Body of pancreas (tissue), 4 donors: ENCODE results near the gene ANKIB1. TPM values are rescaled to one million over a fixed set of nuclear protein-coding genes. Genes with fewer than 3 reads are reported as not detected.
A peak's percentile ranks its signal among the peaks of the same experiment; 100 is the strongest.

Experiments used
- ATAC-seq: fragments of 150-250 bp; one replicate; pipeline ENCODE4 v1.9.1; 2016
- DNase-seq, 4 donors: peaks; one replicate each; pipeline ENCODE4 v3.0.0-alpha.2; 2019
- H3K27ac ChIP-seq, 4 donors: fragments of 200-600 bp; sonication (generic); 1 replicate in 3 of 4; 2 replicates in 1 of 4; pipeline versions ENCODE4 v1.5.1 to v1.6.1; 2016 to 2019; ENCODE audit warnings: mild to moderate bottlenecking in 1 of 4, mixed read lengths in 1 of 4, moderate library complexity in 1 of 4
- H3K27me3 ChIP-seq, 2 donors: fragments of 200-600 bp; sonication (generic); one replicate each; pipeline ENCODE4 v1.6.0; 2016; ENCODE audit warnings: mild to moderate bottlenecking in 1 of 2
- H3K36me3 ChIP-seq, 2 donors: fragments of 200-600 bp; sonication (generic); replicated peaks in 1 of 2; 2 replicates each; pipeline ENCODE4 v1.5.1; 2016; ENCODE audit warnings: low read depth in 2 of 2; ENCODE audit not compliant: insufficient read depth in 1 of 2
- H3K4me1 ChIP-seq: fragments of 200-600 bp; sonication (generic); one replicate; pipeline ENCODE4 v1.6.0; 2016
- H3K4me3 ChIP-seq, 2 donors: fragments of 200-600 bp; sonication (generic); 1 replicate in 1 of 2; 2 replicates in 1 of 2; pipeline ENCODE4 v1.5.1; 2016 to 2019
- H3K9me3 ChIP-seq, 3 donors: fragments of 200-600 bp; sonication (generic); 1 replicate in 2 of 3; 2 replicates in 1 of 3; pipeline ENCODE4 v1.5.1; 2016
- CTCF ChIP-seq, 7 experiments: fragments of 450-650 bp in 4 of 7; fragments of 200-600 bp in 3 of 7; sonication (generic) in 3 of 7; IDR thresholded peaks; one replicate each; pipeline ENCODE4 v1.5.1; 2016 to 2019; ENCODE audit warnings: antibody characterized with exemption in 7 of 7
- POLR2A ChIP-seq, 3 donors: fragments of 450-650 bp; IDR thresholded peaks; one replicate each; pipeline ENCODE4 v1.6.1; 2016; ENCODE audit warnings: antibody characterized with exemption in 3 of 3, mild to moderate bottlenecking in 2 of 3
- WGBS, 2 donors: methylation state at CpG; one replicate each; pipeline ENCODE4 v1.1.5; 2017; 5-methylcytosine and 5-hydroxymethylcytosine counted together
- intact Hi-C: fragments of 100-400 bp; cut with DNase I; formaldehyde crosslinking; loops from one replicate; pipeline ENCODE4 v1.15.1; 2023
- microRNA-seq, 2 donors: library from miRNA; unstranded; fragments of <30 nt; microRNA quantifications; one replicate each; pipeline ENCODE4, GENCODE V29; 2016; ENCODE audit warnings: borderline number of aligned reads in 2 of 2, borderline replicate concordance in 2 of 2
- small RNA-seq: library from RNA; depleted of rRNA; stranded (forward); fragments of <200 nt; gene quantifications from one replicate; pipeline ENCODE3, GENCODE V24; 2016
- total RNA-seq, 2 donors: library from RNA; depleted of rRNA; stranded (reverse); fragments of >200 nt; gene quantifications; one replicate each; pipeline ENCODE4 v1.1.0, GENCODE V29; 2016

ANKIB1 gene
- total RNA-seq, 2 donors from 2014 or later, result 20.1 to 33.2 TPM

GRCh38 chr7:92448205-92448747, 202.5 kb downstream of the ANKIB1 start:
- peak overlapping the region; percentile 67 to 91 for H3K4me3 ChIP-seq
- H3K36me3 ChIP-seq, result peaks cover 0 to 12% of the 10 kb centered on the region in 2 donors
- DNase-seq (peak; percentile 67 to 74 (median 70)), ATAC-seq (peak; percentile 55)
- intact Hi-C loops, result no loop called here
- WGBS, 2 donors, result 1% methylated on average over 11 of the region's 11 CpGs
- TF ChIP-seq CTCF (IDR thresholded peaks at IDR 0.05) (peak in 6 of 7 experiments; percentile 11 to 55 (median 38)), POLR2A (IDR thresholded peaks at IDR 0.05) (peak in 2 of 3 donors; percentile 38 to 49)
- peak overlapping the region; percentile 91 to 99 (median 97) for H3K27ac ChIP-seq
- H3K9me3 ChIP-seq, result no peaks in the 10 kb centered on the region
- peaks cover 25% of the 10 kb centered on the region for H3K4me1 ChIP-seq
- no peaks in the 10 kb centered on the region for H3K27me3 ChIP-seq

Small RNAs within 50 kb of the gene (microRNA-seq; reads per million reads assigned to microRNA genes)
- gene MIR1285-1, result 0 reads per million in 2 donors

Small RNAs within 50 kb of the gene (small RNA-seq; reads per million reads assigned to genes)
- gene MIR1285-1, result not detected
- not detected for gene RF00019

Other genes with a start within 250 kb of the ANKIB1 start
- 10 to 100 TPM; 32.9 to 35.9 TPM for gene CYP51A1, start 111.5 kb upstream of the ANKIB1 start, total RNA-seq
- not detected for gene LRRD1, start 66.8 kb upstream of the ANKIB1 start, total RNA-seq
- gene KRIT1, start 60 bp upstream of the ANKIB1 start, total RNA-seq, result 100 to 1,000 TPM in 1 of 2 donors, 10 to 100 TPM in 1; 58.4 to 150 TPM
- gene GATAD1, start 201.5 kb downstream of the ANKIB1 start, total RNA-seq, result 10 to 100 TPM; 32.3 to 38.4 TPM
- gene ERVW-1, start 232.0 kb downstream of the ANKIB1 start, total RNA-seq, result not detected